CD4-positive, alpha-beta T cell treated with Interleukin-21 for 1 hour (primary cell): ENCODE results near the gene PPP2R1B.

ENCODE experiments used
- DNase-seq: peaks from one replicate; pipeline ENCODE4 v3.0.0-alpha.2; 2020

Gene PPP2R1B

DNA sequence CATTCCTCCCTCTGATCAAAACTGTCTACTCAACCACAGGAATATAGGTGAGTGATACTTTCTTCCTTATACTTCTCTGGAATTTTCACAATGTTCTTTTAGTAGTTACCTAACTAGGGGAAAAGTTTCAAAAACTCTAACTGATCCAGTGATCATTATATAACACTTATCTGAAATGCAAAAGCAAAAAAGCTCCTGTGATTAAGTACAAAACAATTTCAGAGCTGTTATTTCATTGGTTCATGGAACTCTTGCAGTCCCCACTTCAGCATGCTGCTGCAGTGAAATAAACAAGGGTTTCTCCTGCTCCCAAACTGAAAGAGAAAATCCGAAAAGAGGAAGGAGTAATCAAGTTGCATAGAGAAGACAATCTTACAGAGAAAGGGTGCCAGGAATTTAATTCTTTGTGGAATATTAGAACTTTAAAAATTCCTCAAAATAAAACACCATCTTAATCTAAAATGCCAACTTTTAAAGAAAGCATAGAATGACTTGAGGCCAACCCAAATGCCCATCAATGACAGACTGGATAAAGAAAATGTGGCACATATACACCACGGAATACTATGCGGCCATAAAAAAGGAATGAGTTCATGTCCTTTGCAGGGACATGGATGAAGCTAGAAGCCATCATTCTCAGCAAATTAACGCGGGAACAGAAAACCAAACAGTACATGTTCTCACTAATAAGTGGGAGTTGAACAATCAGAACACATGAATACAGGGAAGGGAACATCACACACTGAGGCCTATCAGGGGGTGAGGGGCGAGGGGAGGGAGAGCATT lies 20.3 kb downstream of the PPP2R1B start:
- no peak for DNase-seq

DNA sequence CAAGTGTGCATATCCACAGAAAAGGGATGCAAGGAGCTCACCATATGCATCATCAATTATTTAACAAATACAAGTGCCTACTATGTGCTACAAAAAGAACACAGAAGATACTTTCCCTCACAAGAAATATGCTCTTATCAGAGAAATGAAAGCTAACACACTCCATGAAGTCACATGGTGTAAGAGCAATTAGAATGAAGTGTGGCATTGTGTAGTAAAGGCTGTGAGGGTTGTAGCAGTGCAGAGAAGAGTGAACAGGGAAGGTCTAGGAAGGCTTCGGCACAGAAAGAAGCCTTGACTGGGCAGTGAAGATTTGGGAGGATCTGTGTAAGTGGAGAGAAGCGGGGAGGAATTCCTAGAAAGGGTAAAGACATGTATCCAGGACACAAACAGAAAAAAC lies 22.5 kb downstream of the PPP2R1B start:
- DNase-seq: no peak

DNA sequence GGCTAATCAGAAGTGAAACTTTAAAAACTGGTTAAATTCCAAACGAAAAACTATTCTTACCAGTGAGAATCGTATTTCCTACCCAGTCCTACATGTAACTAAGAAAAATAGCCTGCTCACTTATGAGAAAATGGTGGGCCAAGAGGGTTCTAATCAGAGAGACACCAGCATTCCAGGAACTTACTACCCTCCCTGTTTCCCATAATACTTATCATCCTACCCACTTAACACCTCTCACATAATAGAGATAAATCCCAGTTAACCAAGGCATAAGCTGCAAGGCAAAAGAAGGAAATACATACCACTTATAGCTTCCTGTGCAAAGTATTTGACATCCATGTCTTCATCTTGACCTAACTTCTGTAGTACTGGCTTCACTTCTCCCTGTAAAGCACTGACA lies 24.4 kb downstream of the PPP2R1B start:
- no peak for DNase-seq

DNA sequence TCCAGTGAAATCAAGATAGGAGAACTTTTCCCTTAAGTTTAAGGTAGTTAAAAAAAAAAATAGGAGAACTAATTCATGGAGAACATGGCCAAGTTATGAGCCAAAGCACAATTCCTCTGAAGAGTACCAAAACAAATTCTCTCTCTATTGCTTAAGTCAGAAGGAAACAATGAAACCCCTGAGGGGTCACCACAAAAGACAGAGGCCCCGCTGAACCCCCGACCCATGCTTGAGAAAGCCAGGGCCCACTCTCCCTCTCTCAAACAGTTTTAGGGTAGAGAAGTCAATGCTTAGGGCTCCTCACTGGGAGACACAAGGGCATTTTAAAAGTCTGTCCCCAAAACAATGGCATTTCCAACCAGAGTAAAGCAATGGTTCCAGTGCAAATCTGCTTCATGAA lies 26.9 kb downstream of the PPP2R1B start:
- no peak for DNase-seq

DNA sequence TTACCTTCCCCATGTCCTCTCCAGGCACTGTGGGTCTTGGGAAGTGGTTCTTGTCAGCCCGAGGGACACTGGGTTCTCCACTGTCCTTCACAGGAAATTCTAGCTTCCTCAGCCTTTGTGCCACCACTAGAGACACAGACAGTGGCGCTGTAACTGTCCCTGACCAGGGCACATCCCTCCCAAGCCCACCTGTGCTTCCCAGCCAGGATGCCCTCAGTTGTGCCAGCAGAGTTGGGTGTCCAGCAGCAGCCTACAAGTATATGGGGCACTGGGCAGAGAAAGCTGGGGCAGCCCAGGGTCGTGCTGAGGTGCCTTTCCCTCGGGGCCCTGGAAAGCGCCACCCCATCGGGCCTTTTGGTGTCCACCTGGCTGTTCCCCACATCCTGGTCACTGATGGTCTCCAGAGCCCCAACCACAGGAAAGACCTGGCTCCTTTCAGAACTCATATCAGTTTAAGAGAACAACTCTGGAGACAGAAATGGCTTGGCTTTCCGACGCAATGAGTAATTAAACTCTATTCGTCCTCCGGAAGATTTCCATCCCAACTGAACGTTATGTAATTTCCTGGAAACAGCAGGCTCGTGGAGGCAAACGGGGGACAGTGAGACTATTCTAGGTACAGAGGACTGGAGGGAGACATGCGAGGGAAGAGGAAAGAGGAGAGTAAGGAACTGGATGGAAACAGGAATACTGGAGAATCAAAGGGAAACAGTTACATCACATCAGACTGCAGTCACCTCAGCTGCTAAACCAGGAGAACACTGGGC lies 28.6 kb downstream of the PPP2R1B start:
- no peak for DNase-seq

DNA sequence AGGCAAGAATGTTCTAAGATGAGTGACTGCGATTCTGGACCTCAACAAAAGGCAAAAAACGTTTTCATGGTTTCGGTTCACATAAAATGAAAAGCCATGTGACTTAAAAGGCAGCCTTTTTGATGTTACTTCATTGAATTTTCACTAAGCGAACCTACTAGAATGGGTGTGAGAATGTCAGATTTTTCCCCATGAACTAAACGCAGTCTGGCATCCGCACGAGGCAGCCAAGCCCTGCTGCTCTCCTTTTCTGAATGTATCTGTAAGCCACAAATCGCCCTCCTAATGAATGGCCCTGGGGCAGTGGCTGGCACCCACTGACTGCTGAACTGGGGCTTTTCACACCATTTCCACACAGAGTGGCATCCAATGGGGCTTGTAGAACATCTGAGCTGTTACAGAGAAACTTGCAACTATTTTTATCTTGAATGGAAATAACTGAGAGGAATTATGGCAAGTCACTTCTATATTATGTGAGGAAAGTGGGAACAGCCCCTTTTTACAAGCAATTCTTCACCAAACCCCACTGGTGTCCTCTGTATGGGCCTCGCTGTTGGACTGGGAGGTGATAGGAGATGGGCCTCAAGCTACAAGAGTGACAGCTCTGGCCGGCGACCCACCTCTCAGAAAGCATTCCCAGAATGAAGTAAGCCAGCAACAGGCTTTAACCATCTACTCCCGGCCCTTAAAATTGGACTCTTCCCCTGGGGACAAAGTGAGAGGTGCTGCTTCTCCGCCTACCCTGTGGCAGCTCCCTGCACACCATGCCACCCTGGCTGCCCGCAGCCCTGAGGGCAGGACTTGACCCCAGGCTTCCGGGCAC lies 29.4 kb downstream of the PPP2R1B start:
- DNase-seq: no peak

DNA sequence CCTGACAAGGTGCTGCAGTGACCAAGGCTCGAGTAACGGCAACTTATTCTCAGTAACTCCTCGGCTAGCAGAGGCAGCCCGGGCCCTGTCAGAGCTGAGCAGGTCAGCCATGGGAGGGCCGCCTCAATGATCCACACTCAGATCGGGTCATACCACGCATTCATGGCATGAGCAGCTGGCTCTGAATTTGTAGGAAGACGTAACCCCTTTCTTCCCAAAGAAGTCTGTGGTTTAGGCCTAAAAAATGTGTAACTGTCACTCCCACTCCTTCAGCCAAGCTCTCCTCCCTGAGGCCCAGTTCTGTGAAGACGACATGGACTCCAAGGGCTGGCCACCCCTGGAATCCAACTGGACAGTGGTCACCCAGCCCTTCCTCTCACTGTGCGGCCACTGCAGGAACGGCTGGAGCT lies 30.0 kb downstream of the PPP2R1B start:
- no peak for DNase-seq

DNA sequence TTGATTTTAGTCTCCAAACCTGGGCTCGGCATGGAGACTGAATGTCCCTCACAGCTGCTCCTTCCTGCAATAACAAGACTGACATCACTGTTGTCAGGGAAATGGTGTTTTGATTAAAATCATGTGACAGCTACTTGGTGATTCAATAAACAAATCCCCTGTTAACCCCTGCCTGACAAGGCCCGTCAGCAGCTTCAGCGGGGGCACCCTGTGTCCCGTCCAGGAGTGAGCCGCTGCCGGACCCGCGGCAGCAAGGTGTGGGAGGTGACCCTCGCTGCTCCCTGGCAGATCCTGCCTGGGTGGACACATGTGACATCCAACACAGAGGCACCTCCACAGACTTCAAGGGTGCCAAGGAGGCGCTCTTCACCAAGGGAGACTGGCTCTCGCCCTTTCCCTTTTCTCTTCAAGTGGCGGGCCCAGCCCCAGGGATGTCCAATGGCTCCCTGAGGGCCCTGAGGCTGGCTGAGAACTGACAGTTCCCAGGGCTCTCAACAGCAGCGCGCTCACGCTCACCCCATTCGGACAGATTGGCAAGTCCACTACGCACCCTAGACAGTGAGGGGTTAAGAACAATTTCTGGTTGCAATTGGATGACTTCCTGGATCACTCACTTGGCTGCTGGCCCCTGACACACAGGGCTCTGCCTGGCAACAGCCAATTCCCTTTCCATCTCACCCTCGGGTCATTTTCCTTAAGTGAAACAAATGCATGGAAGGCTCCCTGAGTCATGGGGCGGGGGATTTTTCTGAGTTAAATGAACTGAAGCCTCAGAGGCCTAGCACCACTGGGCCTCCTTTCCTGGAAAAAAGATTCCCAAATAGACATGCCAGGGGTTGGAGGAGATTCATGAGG lies 30.7 kb downstream of the PPP2R1B start:
- DNase-seq: no peak

DNA sequence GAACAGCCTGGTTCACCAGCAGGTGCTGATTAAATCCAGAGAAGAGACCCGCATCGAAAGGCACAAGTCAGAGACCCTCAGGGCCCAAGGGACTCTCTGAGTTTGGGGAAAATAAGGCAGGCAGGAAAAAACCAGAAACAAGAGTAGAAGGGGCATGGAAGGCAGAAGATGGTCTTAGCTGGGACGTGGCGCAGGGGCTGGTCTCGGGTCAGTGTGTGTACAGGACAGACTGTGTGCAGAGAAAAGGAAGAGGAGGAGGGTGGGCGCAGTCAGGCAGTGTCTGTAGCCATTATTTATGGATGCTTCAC lies 31.3 kb downstream of the PPP2R1B start:
- no peak for DNase-seq

DNA sequence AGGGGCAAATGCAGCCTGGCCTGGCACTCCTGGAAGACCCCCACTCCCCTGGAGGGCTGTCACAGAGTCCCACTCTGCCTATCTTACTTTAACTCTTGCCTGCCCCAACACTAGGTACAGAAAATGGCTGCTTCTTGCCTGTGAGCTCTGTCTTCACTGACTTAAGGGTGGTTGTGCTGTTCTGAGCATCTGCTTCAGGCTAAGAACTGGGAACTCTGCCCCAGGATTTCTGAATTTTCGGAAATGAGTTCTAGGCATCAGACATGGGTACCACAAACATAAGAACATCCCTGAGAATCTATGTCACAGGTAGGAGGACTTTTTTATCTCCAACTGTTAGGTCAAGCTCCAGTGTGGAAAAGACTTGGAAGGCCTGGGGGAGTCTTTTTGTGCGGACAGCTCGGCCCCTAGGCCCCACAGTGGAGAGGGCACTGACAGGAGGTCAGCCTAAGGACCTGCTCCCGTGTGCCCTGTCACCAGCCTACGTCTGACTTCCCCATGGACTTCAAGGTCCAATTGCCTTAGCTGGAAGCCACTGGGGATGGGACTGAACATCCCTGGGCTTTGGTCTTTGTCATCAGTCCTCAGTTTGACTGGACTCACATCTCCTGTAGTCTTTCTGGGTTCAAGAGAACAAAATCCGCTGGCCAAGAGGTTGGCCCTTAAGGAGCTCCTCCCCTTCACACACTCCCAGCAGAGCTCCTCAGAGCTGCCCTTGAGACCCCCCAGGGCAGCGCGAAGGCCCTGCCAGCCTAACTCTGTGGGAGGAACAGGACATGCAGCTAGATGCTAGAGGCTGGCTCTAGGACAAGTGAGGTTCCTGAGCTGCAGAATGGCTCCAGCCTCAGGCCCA lies 31.9 kb downstream of the PPP2R1B start:
- DNase-seq: no peak

DNA sequence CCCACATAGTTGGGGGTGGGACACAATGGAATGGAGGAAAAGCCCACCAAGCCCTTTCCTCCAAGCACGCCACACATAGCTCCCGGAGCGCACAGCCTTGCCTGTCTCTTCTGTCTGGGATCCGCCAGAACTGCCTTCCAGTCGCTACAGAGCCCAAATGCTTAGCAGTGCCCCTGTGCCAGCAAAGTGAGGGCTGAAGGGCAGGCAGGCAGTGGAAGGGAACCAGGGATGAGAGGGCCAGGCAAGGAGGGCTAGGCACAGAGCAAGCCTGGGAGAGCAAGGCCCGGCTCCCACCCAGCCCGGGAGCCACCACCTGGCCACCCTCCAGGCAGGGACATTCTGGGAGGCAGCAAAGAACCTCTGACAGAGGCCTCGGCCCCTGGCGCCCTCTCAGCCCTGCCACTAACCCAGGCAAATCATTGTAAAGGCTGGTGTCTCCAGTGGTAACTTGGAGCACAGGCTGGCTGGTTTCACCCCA lies 32.5 kb downstream of the PPP2R1B start:
- no peak for DNase-seq

DNA sequence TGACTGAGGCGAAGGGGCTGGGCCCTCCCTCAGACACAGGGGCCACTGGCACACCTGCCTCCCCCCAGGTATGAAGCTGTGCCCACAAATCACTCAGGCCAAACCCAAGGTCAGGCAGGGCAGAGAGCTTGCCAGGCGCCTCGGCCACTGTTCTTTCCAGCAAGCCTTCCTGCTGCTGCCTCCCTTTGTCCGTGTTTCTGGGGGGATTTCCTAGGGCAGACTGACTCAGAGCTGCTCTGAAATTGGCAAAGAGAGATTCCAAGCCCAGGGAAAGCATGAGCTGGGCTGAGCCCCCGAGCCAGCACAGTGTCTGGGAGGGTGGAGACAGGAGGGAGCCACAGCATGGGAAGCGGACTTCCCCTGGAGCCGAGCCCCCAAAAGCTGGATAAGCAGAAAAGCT lies 33.2 kb downstream of the PPP2R1B start:
- DNase-seq: no peak

DNA sequence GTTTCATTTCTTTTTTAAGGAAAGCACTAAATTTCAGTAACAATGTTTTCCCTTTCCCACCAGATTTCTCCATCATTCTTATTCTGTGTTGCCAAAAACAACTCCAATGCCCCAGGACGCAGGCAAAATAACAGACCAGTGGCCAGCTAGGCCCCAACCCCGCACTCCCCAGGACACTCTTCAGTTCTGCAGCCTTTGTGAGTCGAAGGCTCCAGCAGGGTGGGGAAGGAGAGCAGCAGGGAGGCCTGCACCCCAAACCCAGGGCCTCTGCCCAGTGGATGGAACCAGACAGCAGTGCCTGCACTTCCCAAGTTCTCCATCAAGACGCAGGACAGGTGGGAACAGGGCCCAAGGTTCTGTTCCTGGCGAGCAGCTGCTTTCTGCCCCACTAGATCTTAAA lies 34.4 kb downstream of the PPP2R1B start:
- DNase-seq: no peak

DNA sequence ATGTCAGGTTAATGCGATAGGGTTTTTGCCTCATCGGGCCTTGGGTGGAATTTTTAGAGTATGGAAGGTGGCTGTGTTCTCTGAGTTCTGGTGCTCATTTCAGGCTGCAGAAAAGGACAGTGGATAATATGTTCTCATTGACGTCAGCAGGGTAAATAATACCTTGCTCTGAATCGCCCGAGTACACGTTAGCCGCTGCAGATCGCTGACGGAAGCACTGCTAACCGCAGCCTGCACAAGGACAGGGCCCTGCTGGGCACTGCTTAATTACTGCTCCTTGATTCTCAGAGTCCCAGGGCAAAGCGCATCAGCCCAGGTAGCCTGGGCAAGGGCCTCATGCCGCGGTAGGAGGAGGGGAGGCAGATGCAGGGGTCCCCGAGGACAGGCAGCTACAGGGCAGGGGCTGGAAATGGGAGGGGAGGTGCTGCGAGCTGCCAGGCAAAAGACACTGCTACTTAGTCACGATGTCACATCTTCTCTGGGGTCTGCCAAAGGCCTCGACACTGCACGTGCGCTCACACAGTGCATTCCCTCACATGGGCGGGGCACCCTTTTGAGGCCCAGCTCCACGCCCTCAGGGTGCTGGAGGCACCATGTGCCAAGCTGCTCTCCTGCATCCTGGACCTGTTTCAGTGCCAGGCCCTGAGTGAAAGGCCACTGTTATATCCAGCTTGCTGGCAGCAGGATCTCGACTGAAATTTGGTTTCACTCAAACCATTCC lies 35.2 kb downstream of the PPP2R1B start:
- no peak for DNase-seq

DNA sequence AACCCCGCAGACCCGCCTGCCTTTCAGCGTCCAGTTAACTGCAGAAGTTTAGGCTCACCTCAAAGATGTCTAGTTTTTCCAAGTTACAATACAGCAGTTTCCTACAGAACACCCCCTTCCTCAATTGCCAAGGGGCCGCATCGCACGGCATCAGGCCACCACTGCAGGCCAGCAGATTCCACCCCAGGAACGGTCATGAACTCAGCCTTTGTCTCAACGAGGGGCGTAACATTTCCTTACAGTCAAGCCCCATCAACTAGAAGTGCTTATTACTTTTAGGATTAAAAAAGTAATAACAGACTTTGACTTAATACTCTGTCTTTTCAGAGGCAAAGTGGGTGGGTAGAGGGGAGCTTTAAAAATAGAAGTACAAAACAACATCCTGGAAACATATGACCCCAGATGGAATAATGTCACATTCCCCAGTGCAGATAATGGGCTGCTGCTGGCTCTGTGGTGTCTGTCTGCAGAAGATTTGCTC lies 36.3 kb downstream of the PPP2R1B start:
- no peak for DNase-seq

DNA sequence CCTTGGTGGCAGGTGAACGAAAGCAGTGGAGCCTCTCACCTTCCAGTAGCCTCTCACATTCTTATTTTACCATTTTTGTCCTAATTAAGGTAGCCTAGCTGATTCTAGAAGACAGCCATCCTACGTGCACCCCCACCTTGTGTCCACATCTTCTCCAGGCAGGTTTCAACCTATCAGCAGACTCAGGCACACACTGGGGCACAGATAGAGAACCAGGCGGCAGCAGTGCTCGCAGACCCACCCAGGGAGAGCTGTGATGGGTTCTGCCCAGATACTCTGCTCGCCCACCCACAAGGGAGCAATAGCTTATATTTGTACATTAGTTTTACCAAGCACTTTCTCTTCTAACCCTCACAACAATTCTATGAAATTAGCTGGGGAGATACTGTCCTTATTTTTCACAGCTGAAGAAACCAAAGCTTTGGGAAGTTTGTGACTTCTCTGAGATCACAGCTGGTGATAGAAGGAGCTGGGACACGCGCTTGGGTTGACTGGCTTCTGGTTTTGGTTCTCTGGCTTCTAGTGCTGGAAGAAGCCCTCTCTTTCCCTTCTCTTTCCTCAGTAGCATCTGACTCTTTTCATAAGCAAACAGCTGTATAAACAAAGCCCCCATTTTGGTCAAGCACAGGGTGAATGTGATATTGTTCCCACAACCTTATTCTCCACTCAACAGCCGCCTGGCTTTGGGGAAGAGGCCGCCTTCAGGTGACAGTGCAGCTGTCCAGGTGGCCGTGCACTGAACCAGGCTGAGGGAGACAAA lies 36.9 kb downstream of the PPP2R1B start:
- DNase-seq: no peak

DNA sequence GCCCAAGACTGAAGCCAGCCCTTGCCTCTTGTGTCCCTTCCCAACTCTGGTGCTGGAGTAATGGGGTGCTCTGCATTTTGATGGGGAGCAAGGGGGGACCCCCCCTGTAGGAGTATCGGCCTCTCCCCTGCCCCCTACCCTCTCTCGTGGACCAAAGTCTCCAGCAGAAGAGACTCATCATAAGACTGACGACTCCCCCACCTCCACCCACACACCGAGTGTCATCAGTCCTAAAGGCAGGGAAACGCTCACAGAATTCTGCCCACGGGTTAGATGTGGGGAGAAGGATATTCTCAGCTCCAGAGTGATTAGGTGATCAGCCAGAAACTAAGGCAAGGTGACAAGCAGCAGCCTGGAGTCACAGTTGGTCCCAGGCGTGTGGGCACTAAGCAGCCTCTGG lies 38.8 kb downstream of the PPP2R1B start:
- DNase-seq: no peak

DNA sequence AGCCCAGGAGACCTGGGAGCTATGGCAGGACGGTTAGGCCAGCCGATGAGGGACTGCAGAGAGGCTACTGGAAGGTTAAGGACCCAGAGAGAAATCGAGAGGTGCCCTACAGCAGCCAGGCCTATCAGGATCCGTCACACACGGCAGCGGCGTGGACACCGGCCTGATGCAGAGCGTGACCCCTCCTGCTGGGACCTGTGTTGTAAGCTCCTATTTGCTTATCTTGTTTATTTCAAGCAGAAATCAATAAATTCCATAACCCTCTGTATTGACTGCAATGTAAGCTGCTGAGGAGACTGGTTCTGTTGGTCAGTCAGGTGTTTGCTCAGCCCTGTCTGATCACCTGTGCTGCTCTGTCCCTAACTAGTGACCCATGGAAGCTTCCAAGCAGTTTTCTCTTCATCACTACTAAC lies 39.9 kb downstream of the PPP2R1B start:
- DNase-seq: no peak

DNA sequence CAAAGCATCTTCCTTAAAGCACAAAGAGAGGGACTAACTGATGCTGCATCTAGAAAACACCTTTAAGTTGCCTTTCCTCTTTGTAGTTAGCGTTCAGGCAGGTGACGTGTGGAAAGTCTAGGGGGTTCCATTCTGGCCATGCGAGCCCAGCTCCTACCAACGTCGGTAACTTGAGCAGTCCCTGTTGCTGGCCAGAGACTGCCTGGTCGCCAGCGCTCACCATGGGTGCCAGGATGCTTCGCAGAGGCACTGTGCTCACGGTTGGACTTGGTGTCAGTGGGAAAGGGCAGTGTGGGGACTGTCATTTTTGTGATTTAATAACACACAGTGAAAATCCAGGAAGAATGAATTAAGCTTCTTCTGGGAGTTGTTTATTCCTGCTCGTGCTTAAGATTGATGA lies 40.6 kb downstream of the PPP2R1B start:
- no peak for DNase-seq

DNA sequence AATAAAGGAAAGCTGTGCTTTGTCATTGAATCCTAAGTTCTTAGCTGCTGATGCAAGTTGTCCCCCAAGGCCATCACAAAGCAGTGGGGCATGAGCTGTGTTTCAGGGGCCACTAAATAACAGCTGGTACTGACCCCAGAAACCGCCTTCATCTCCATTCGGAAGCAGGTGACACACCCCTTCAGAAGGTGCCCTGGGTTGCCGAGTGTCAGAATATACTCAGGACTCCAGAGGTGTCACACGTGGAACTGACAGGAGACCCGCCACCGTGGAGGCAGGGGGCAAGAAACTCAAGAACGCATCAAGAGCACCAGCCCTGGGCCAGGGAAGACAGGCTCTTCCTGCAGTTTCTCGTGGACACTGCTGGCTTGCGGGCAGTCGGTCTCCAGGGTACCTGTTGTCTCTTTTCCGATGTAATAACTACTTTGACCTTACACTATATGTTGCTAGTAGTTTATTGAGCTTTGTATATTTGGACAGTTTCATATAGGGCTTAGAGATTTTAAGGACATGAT lies 41.5 kb downstream of the PPP2R1B start:
- DNase-seq: no peak
